GM21825 (cell line): ENCODE results near the gene TMEM131L.
"Not testable (repeated sequence)": the region's sequence is repeated elsewhere in the genome, so short reads cannot be mapped to it uniquely, and the experiment has no call there.

Experiments used
- ATAC-seq: cut with Tn5 transposase; IDR thresholded peaks from one replicate; pipeline ENCODE4 v1.9.1; 2021; ENCODE audit warnings: mild to moderate bottlenecking, moderate library complexity; ENCODE audit not compliant: unreplicated experiment

TMEM131L gene

DNA sequence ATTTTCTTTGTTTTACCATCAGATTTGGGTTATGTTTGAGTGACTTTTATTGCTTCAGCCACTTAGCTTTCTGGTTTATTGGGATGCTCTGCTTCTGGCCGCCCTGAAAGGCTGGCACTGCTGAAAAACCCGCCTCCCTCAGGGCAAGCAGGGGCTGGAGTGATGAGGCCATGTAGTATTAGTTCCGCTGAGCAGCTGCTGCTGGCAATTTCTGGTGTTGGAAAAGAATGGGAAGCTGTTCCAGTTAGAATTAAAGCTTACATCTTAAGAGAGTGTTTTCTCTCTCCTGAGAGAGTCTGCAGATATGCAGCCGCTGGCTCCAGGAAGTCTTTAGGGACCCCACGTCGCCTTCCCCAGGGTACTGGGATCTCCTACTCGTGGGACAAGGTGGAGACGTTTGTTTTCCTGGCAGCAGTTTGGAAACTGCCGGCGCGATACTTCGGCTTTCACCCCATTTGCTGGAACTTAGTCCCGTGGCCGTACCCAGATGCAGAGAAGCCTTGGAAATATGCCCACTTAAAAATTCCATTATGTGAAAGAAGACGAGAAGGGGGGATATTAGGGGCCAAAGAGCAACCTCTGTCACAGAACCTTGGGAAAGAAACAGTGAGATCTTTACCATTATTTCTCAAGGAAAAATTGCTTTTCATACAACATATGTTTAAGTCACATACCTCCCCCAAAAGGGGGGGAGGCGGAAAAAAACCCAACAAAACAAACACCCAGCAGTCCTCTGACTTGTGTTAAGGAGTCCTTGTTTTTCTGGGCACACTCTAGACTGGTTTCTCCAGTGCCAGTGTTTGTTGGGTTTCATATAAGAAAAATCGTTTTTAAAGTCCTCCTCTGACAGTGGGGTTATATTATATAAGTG, 72.6 kb downstream of the TMEM131L start:
- no peak for ATAC-seq

DNA sequence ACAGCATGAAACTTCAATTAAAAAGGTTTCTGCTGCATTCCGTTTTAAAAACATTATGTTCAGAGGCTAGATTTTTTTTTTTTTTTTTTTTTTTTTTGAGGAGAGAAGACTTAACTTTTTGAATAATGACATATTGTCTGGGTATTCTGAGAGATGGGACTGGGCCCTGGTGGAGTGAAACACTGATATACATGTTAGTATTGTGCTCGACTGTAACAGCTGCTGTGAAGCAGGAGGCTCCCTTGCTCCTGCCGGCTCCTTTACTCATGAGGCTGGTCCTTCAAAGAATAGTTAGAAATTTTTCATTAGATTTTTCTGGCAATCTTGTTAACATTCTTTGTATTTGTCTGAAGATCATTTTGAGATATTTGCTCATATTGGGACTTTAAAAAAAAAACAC, 73.3 kb downstream of the TMEM131L start:
- ATAC-seq = no peak

DNA sequence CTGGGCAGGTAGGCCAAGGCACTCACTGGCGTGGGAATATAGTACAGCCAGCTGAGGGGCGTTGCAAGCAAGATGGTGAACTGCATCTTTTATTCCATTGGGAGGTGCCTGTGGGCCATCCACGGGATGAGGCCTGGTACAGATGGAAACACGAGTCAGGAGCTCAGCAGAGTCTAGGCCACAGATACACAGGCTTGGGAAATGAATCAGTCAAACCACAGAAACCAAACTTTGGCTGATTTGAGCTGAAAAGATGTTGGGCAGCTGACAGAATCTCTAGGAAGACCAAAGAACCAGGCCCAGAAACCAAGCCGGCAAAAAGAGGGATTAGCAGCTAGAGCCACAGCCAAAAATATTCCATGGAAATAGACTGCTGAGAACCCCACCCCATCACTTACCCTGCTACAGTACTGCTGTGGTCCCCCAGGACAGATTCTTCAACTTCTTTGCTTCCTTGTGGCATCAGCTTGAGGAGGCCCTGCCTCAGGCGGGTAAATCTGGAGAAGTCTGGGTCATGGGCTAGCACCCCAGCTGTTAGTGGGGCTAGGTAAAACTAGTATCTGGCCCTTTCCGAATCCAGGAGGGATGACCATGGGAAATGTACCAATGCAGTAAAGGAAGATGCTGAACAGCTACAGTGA, 75.4 kb downstream of the TMEM131L start:
- ATAC-seq = peak; percentile 48

DNA sequence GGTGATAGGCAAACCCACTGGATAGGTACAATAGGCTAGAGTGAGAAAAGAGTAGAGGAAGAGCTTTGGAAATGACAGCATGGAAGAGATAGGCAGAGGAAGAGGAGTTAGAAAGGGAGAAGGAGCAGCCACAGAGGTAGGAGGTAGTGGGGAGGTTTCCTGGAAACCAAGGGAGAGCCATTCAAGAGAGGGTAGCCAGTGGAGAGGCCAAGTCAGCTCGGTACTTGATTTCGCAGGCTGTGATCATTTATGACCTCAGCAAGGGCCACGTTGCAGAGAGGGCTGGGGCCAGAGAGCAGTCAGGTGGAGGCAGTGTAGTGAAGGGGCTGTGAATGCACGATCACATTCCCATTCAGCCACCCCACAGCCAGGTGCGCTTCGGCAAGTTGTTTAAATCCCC, 76.0 kb downstream of the TMEM131L start:
- ATAC-seq = no peak

DNA sequence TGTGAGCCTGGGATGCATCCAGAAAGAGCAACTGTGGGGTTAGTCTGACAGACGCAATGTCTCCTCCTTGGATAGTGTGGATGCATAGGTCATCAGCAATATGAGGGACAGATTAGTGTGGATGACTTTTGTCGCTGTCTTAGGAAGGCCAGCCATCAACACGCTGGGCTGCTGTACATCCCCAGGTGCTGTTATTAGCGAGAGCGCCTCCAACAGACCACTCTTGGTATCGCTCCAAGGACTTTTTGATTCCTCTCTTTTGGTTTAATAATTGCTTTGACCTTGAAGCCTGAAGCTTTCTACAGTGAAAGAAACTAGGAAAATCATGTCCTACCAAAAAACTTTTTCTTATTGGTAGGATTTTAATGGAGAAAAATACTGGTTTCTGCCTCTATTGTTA, 76.7 kb downstream of the TMEM131L start:
- no peak for ATAC-seq

DNA sequence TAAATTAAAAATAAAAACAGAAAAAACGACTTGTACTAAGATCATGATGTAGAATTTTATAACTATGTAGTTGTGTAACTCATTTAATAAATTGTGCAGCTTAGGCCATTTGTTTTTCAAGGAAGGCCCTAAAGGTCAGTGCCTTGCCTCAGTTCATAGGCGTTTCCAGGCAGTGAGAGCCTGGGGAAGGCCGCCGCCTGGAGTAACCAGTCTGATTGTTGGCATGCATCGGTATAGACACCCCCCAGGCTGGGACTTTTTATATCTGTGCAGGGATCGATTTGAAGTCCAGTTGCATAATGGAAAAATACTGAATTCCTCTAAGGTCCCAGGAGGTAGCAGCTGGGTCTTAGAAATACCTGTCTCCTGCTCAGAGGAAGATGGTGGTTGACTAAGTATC, 77.2 kb downstream of the TMEM131L start:
- ATAC-seq = no peak

DNA sequence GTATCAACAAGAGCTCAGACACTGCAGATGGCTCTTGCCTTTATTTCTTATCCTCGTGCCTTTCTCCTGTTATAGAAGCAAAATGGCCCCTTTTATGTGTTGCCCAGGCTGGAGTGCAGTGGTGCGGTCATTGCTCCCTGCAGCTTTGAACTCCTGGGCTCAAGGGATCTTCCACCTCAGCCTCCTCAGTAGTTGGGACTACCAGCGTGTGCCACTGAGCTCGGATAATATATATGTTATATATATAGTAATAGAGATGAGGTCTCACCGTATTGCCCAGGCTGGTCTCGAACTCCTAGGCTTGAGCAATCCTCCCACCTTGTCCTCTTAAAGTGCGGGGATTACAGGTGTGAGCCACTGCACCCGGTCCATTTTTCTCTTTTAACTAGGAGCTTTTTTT, 79.7 kb downstream of the TMEM131L start:
- ATAC-seq = no peak

DNA sequence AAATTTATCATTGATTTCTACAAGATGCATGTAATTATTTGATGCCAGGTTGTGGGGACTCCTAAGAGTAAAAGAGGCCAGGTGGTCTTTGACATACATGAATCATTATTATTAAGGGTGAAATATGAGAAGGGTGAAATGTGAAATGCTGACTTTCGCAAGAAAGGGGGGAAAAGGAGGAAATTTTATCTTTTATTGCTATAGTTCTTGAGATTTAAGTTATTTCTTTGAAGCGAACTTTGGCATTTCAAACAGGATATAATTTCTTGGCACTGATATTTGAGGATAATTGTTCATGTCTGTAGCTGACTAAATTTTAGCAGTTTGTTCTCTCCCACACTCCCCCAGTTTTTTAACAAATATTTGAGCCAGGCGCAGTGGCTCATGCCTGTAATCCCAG, 80.1 kb downstream of the TMEM131L start:
- ATAC-seq = no peak

DNA sequence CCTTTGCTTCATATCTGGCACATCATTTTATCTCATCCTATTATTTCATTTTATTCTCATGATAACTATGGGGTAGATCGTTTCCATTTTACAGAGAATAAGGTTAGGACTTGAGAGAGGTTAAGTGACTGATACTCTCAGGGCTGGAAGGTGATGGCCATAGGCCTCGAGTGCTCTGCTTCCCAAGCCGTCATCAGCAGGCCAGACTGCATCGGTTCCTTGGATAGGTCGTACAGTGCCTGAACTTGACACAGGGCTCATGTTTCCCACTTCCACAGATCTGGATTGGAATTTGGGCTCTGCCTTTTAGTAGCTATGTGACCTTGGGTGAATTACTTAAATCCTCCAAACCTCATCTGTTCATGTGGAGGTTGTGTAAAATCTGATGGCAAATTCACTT, 81.4 kb downstream of the TMEM131L start:
- no peak for ATAC-seq

DNA sequence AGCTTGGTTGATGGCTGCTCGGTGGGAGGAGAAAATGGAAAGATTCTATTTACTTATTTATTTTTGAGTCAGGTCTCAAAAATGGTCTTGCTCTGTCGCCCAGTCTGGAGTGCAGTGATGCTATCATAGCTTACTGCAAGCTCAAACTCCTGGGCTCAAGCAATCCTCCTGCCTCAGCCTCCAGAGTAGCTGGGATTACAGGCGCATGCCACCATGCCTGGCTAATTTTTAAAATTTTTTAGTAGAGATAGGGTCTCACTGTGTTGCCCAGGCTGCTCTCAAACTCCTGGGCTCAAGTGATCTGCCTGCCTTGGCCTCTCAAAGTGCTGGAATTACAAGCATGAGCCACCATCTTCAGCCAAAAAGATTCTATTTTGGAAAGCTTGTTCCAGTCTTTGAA, 82.7 kb downstream of the TMEM131L start:
- not testable (repeated sequence) for ATAC-seq

DNA sequence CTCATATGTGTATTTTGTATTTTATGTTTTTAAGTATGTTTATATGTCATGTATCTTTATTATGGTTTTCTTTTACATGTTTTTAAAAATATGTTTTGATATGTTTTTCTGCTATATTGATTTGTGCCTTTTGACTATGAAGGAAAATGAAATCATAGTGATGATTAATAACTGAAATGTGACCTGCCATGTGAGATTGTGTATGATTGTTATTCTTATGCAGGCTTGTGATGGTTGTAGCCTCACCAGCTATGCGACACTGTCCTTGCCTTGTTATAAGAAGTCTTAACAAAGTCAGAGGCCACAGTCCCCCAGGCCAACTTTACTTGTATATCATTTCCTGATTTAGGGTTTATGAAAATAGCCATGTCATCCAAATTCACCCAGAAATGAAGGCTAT, 83.2 kb downstream of the TMEM131L start:
- ATAC-seq = no peak

DNA sequence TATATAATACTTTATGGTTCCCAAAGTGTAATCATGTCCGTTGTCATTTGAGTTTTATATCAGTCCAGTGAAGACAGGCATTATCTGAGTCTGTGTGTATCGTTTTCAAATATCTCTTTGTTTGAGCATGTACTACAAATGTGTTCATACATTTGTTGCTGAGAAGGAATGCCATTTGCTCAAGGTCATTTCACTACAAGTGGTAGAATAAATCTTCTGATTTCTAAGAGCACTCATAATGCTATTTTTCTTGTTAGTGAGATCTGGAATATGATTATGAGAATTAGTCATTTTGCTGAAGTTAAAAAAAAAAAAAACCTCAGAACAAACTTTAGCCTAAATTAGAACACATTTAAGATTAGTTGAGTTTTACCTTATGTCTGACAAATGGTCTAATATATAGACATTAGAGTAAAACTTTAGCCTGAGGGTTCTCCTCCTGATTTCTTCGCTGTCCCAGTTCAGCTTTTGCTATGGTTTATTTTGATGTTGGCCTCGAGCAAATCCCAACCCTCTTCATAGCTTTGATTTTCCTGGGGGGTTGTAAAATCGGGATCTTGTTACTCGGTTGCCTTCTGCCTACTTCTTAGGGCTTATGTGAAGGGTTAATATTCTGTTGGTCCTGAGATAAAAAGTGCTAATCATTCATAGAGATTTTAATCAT, 87.1 kb downstream of the TMEM131L start:
- no peak for ATAC-seq

DNA sequence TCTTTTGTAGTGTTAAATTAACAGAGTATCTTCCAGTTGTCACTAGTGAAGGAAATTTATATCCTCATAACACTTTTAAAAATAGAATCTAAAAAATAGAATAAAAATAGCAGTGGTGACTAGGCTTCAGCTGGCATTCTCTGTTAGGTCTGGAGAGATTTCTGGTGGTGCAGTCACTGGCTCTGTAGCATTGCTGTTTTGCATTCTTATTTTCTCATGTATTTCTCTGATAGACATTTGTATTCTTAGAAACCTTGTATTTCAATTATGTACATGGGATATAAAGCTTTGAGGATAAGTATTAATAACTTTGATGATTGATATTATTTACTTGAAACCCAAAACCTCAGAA, 87.6 kb downstream of the TMEM131L start:
- ATAC-seq = no peak

DNA sequence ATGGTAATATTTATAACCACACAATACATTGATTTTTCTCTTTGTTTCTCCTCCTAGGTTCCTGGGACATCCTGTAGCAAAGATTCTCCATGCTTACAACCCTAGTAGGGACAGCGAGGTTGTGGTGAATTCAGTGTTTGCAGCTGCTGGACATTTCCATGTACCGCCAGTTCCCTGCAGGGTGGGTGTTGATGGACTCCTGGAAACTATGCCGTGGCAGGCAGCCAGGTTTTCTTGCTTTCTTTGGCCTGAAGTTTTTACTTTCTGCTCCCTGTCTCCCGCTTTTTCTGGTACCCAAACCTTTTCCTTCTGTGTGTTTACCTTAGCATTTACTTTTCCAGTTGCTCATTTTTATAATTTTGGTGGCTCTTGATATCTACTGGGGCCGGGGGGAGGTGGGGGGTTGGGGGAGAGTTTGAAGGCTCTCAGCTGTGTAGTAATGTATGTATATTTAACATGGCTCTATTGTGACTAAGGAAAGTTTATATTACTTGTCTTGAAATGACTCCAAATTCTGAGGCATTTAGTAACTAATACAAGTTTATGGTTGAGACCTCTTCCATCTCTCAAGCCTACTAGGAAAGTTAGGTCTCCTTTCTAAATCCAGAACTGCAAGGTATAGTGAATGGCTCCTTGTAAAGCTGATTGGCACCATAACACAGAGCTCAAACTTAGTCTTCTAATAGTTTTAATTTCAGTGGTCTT, 89.7 kb downstream of the TMEM131L start:
- ATAC-seq = no peak

DNA sequence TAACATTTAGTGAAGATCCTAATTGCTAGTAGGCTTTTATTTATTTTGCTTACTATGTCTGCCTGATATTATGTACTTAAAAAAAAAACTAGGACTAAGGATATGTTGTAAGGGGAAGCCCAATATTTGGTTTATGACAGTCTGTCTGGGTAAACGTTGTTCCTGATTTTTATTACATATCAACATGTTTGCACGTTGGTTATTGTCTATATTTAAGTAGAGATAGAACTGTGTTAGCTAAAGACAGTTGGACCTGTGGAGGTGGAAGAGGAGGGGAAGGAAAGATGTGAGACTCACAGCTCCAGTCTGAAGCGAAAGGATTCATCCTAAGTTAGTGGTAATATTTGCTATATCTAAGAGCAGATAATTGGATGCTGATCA, 90.3 kb downstream of the TMEM131L start:
- ATAC-seq = no peak

DNA sequence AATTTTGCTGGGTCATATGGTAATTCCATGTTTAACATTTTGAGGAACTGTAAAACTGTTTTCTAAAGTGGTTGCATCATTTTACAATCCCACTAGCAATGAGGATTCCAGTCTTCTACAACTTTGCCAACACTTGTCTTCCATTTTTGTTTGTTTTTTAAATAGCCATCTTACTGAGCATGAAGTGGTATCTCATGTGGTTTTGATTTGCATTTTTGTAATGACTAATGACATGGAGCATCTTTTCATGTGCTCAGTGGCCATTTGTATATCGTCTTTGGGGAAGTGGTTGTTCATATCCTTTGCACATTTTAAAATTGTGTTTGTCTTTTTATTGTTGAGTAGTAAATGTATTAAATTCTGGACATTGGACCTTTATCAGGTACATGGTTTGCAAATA, 94.7 kb downstream of the TMEM131L start:
- no peak for ATAC-seq

DNA sequence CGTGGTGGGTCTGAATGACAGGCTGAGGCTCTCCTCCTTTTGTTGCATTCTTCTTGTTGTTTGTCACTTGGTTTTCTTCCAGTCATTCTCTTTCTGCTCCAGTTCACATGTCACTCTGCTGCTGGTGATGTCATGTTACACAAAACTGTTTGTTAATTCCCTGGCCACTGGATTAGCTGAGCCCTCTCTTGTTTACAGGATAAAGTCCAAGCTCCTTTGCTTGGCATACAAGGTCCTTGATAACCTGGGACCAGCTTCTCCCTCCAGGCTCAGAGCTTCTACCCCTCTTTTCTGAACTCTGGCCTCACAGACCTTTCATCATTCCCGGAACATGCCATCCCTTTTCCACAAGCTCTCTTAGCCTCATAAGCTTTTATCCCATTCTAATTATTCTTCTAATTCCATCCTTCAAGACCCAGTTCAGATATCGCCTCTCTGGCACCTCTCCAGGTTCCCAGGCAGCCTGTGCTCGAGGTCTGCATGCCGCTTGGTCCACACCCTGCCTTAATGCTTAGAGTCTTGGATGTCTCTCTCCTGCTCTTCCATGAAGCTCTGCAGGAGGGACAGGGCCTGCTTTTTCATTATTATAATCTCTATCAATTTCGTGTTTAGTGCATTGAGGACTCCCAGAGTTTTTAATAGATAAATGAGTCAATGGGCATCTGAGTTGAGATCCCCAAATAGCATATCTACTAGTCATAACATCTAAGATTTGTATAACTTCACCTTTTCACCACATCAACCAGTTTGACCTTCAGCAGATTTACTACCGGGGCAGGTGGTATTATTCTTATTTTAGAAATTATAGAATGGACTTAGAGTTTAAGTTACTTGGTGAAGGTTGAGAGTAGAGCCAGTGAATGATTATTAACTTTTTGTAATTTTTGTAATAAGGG, 98.7 kb downstream of the TMEM131L start:
- no peak for ATAC-seq

DNA sequence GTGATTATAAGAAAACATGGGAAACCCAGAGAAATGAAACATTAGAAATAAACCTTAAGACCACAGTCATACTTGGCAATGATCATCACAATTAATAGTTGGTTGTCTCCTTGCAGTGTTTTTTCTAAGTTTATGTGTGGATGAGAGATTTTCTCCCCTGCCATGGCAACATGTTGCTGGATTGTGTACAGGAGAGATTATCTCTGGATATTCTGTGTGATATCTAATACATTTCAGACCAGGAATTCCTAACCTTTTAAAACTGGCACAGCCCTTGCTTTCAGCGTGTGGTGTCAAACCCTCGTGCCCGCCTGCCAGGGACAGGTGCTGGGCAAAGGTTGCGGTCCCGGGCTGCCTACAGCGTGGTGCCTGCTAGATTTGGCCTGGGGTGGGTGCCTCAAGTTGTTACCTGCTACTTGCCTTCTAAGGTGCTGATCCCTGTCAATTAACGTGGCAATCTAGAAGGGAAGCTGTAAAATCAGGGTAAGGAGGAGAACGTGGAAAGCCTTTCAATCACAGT, 100.5 kb downstream of the TMEM131L start:
- no peak for ATAC-seq

DNA sequence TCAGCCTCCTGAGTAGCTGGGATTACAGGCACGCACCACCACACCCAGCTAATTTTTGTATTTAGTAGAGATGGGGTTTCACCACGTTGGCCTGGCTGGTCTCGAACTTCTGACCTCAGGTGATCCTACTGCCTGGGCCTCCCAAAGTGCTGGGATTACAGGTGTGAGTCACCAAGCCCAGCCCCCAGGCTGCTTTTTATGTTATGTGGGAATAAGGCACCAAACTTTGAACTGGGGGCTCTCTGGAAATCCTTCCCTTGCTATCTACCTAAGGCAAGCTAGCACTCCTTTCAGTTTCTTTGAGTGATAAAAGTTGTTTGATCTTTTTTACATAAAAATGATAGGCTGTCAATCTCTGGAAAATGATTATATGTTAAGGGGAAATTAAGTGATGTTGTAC, 101.5 kb downstream of the TMEM131L start:
- not testable (repeated sequence) for ATAC-seq

DNA sequence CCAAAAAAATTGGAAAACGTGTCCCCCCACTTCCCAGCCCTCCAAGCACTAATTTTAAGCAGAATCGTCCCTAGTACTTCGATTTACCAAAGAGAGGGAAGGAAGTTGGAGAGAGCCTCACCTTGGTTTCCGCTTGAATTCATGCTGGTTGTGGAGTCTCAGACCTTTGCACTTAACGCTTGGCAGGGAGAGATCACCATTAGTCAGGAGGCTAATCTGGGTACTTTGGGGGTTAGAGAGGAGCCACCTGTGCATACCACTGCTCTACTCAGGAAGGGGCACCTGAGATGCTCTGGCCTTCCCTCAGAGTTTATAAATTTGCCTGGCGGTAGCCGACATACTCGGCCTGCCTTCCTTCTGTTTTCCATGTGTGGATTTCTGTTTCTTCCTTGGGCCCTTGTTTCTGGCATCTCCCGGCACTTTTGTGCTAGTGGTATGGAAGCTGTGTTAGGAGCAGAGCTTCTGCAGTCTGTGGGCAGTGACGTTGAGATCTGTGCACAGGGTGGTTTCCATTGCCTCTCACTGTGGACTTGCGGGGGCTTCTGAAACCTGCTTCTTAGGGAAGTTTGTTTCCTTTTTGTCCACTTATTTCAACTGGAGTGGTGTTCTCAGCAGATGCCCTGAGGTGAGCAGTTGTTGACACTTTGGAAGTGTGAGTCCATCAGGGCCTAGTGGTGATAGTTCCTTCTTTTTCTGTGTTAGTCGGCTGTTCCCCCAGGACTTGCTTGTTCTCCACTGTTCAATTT, 104.2 kb downstream of the TMEM131L start:
- ATAC-seq = no peak
